Measurements from ENCODE around the gene GRK4.

GRK4 gene

GRCh38 chr4:3074846-3075651, 111.7 kb downstream of the GRK4 start:
- DNase-seq = peak; percentile 48 to 67

DNA sequence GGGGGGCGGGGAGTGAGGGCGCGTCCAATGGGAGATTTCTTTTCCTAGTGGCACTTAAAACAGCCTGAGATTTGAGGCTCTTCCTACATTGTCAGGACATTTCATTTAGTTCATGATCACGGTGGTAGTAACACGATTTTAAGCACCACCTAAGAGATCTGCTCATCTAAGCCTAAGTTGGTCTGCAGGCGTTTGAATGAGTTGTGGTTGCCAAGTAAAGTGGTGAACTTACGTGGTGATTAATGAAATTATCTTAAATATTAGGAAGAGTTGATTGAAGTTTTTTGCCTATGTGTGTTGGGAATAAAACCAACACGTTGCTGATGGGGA, 112.2 kb downstream of the GRK4 start:
- no peak for DNase-seq

DNA sequence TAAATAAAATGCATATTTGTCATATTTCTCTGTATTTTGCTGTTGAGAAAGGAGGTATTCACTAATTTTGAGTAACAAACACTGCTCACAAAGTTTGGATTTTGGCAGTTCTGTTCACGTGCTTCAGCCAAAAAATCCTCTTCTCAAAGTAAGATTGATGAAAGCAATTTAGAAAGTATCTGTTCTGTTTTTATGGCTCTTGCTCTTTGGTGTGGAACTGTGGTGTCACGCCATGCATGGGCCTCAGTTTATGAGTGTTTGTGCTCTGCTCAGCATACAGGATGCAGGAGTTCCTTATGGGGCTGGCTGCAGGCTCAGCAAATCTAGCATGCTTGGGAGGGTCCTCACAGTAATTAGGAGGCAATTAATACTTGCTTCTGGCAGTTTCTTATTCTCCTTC, 114.4 kb downstream of the GRK4 start:
- DNase-seq = no peak

DNA sequence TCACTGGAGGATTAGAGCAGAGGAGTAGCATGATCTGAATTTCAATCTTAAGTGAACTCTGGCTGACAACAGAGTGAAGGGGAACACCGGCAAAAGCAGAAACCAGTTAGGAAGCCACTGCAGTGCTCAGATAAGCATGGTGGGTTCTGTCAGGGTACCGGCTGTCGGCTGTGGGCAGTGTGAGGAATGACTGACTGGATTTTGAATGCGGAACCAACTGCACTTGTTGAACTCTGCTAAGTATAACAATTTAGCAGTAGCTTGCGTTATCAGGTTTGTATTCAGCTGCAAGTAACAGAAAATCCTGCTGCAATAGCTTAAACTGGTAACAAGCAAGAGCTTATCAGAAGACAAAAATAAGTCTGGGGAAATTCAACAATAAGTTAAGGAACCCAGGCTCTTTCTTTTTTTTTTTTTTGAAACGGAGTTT, 116.3 kb downstream of the GRK4 start:
- DNase-seq = no peak

DNA sequence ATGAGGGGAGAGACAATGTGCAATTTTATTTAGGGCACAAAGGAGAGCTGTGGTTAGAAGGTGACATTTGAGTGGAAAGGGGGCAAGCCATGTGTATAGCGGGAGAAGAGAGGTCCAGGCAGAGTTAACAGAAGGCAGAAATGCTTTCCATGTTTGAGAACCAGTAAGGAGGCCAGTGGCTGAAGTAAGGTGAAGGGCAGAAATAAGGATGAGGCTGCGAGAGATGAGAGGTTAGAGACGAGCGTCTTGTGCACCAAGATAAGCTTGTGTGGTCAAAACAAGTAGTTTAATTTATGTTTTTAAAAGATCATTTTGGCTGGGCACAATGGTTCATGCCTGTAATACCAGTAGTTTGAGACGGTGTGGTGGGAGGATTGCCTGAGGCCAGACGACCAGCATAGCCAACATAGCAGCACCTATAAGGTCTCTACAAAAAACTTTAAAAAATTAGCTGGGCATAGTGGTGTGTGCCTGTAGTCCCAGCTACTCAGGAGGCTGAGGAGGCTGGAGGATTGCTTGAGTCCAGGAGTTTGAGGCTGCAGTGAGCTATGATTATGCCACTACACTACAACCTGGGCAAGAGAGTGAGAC, 119.6 kb downstream of the GRK4 start:
- DNase-seq = no peak

GRCh38 chr4:3083732-3084131, 120.4 kb downstream of the GRK4 start:
- DNase-seq = no peak

DNA sequence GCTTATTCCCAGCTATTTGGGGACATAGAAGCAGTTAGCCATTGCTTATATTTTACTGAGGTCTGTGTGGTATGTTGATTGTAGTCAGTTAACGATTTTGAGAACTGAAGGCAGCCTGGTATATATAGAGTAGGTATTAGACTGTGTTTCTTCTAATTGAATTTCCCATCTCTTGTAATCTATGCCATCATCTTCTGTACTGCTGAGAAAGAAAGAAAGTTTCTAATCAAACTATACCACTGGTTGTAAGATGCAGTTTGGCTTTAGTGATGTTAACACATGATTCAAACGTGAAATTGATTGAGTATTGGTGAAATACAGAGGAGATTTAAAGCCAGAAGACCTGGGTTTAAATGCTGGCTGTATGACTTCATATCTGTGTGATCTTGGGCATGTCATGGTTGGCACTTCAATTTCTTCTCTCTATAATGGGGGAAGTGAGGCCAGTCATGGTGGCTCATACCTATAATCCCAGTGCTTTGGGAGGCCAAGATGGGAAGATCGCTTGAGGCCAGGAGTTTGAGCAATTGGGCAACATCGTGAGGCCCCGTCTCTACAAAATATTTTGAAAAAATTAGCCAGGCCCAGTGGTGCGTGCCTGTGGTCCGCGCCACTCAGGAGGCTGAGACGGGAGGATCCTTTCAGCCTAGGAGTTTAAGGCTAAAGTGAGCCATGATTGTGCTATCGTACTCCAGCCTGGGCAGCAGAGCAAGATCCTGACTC, 122.7 kb downstream of the GRK4 start:
- no peak for DNase-seq

- DNase-seq = no peak
Measured at GRCh38 chr4:3087115-3087797, 123.9 kb downstream of the GRK4 start.

Data from NCI-H524 (cell line).